ENCODE results near the gene SLC48A1.

The SLC48A1 gene

DNA sequence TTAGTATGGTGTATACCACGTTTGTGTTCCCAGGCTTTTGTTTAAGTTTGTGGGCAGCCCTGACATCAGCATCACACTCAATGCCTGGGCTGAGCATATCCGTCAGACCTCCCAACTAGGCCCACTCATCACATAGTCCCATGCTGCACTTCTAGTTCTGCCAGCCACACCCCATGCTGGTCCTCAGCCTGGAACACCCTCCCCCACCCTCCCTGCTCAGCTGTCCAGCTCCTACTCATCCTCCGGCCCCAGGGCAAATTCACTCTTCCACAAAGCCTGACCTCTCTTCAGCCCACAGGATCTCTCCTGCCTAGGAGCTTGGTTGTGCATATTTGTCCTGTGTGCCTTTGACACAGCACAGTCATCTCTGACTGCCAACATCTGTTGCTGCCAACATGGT, 43.8 kb upstream of the SLC48A1 start:
- H3K9me2 ChIP-seq (ENCODE audit: low read depth, low read length): no peaks in the 10 kb centered on the region
- H3K9me3 ChIP-seq (ENCODE audit: low read length): no peaks in the 10 kb centered on the region
- no peak overlapping the region for H3K27ac ChIP-seq (ENCODE audit: low read depth, low read length, poor library complexity, severe bottlenecking)
- H3K27me3 ChIP-seq (ENCODE audit: insufficient read depth, low read length): no peaks in the 10 kb centered on the region
- H3K9ac ChIP-seq (ENCODE audit: low read length): no peak overlapping the region
- no peaks in the 10 kb centered on the region for H3K79me2 ChIP-seq (ENCODE audit: insufficient read depth, low read length)
- no peaks in the 10 kb centered on the region for H3K4me1 ChIP-seq (ENCODE audit: insufficient read depth, low read length, severe bottlenecking)
- no peak overlapping the region for H2AFZ ChIP-seq (ENCODE audit: low read length)
- H3K4me3 ChIP-seq (ENCODE audit: low read depth, low read length, poor library complexity, severe bottlenecking): no peak overlapping the region
- H3F3A ChIP-seq (ENCODE audit: insufficient read depth, low read length): no peaks in the 10 kb centered on the region
- H3K4me2 ChIP-seq (ENCODE audit: low read length): no peak overlapping the region
- H4K20me1 ChIP-seq (ENCODE audit: insufficient read depth, low read length): no peaks in the 10 kb centered on the region
- no peak for TF ChIP-seq EZH2 (IDR thresholded peaks at IDR 0.05; ENCODE audit: borderline replicate concordance, low read length)
- TF ChIP-seq, protein P1, sequence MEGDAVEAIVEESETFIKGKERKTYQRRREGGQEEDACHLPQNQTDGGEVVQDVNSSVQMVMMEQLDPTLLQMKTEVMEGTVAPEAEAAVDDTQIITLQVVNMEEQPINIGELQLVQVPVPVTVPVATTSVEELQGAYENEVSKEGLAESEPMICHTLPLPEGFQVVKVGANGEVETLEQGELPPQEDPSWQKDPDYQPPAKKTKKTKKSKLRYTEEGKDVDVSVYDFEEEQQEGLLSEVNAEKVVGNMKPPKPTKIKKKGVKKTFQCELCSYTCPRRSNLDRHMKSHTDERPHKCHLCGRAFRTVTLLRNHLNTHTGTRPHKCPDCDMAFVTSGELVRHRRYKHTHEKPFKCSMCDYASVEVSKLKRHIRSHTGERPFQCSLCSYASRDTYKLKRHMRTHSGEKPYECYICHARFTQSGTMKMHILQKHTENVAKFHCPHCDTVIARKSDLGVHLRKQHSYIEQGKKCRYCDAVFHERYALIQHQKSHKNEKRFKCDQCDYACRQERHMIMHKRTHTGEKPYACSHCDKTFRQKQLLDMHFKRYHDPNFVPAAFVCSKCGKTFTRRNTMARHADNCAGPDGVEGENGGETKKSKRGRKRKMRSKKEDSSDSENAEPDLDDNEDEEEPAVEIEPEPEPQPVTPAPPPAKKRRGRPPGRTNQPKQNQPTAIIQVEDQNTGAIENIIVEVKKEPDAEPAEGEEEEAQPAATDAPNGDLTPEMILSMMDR (IDR thresholded peaks at IDR 0.05; ENCODE audit: low read length): no peak
- no peaks in the 10 kb centered on the region for H3K36me3 ChIP-seq (ENCODE audit: insufficient read depth, low read length)

DNA sequence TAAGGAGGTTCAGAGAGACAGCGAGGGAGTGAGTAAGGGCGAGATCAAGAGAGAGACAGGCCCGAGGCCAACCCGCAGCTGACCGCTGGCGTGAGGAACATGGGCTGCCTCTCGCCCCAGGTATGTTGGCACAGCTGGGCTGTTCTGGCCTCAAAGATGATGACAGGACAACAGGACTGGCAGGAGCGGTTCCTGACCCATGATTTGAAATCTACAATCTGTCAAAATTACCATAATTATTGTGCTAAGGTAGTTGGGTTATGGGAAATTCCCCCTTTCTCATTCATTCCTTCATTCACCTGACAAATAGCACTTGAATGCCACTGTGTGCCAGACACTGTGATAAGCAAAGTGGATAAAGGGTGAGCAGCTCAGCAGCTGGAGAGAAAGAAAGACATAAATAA, 42.7 kb upstream of the SLC48A1 start:
- no peak overlapping the region for H3K4me2 ChIP-seq (ENCODE audit: low read length)
- no peak overlapping the region for H3K27ac ChIP-seq (ENCODE audit: low read depth, low read length, poor library complexity, severe bottlenecking)
- H4K20me1 ChIP-seq (ENCODE audit: insufficient read depth, low read length): no peaks in the 10 kb centered on the region
- no peaks in the 10 kb centered on the region for H3K79me2 ChIP-seq (ENCODE audit: insufficient read depth, low read length)
- H3K4me3 ChIP-seq (ENCODE audit: low read depth, low read length, poor library complexity, severe bottlenecking): no peak overlapping the region
- H3K9me2 ChIP-seq (ENCODE audit: low read depth, low read length): no peaks in the 10 kb centered on the region
- no peaks in the 10 kb centered on the region for H3K9me3 ChIP-seq (ENCODE audit: low read length)
- no peaks in the 10 kb centered on the region for H3K36me3 ChIP-seq (ENCODE audit: insufficient read depth, low read length)
- TF ChIP-seq EZH2 (IDR thresholded peaks at IDR 0.05; ENCODE audit: borderline replicate concordance, low read length): no peak
- TF ChIP-seq, protein P1 (IDR thresholded peaks at IDR 0.05; ENCODE audit: low read length): no peak
- no peak overlapping the region for H2AFZ ChIP-seq (ENCODE audit: low read length)
- no peaks in the 10 kb centered on the region for H3F3A ChIP-seq (ENCODE audit: insufficient read depth, low read length)
- H3K9ac ChIP-seq (ENCODE audit: low read length): no peak overlapping the region
- no peaks in the 10 kb centered on the region for H3K4me1 ChIP-seq (ENCODE audit: insufficient read depth, low read length, severe bottlenecking)
- H3K27me3 ChIP-seq (ENCODE audit: insufficient read depth, low read length): no peaks in the 10 kb centered on the region

DNA sequence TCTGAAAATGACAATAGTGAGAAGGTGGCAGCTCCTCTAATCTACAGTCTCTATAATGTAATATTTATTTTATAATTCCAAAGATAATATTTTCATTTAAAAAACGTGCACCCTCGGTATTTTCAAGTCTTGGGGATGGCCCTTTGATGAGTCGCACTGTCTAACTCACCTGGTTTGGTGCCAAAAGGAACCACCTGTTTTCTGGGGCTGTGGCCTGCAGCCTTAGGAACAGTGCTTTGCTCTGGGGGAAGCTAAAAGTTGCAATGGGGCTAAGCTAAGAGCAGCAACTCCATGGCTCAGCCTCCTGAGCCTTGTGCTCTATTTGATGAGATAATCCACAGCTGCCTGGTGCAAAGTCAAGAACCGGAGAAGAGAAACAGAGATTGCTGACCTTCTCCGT, 41.3 kb upstream of the SLC48A1 start:
- Histone ChIP-seq H3K4me2 (ENCODE audit: low read length) (no peak overlapping the region), H3K9ac (ENCODE audit: low read length) (no peak overlapping the region), H3K4me1 (ENCODE audit: insufficient read depth, low read length, severe bottlenecking) (no peaks in the 10 kb centered on the region), H4K20me1 (ENCODE audit: insufficient read depth, low read length) (no peaks in the 10 kb centered on the region), H3K9me3 (ENCODE audit: low read length) (no peaks in the 10 kb centered on the region), H3K9me2 (ENCODE audit: low read depth, low read length) (no peaks in the 10 kb centered on the region), H3K27ac (ENCODE audit: low read depth, low read length, poor library complexity, severe bottlenecking) (no peak overlapping the region), H3K36me3 (ENCODE audit: insufficient read depth, low read length) (no peaks in the 10 kb centered on the region), H3K27me3 (ENCODE audit: insufficient read depth, low read length) (no peaks in the 10 kb centered on the region), H2AFZ (ENCODE audit: low read length) (no peak overlapping the region), H3K4me3 (ENCODE audit: low read depth, low read length, poor library complexity, severe bottlenecking) (no peak overlapping the region), H3F3A (ENCODE audit: insufficient read depth, low read length) (no peaks in the 10 kb centered on the region), H3K79me2 (ENCODE audit: insufficient read depth, low read length) (no peaks in the 10 kb centered on the region)
- no peak for TF ChIP-seq EZH2 (IDR thresholded peaks at IDR 0.05; ENCODE audit: borderline replicate concordance, low read length)
- TF ChIP-seq, protein P1 (IDR thresholded peaks at IDR 0.05; ENCODE audit: low read length): no peak

Measured in OCI-LY1 (cell line).